OCI-LY1 (cell line): ENCODE data around the gene JAK1.

ENCODE experiments used
- H2AFZ ChIP-seq: fragments of 200-600 bp; sonication (generic), shearing (Covaris generic); 2 replicates; pipeline ENCODE4 v1.6.0; 2014; ENCODE audit warnings: antibody characterized with exemption, mild to moderate bottlenecking, low read length
- H3F3A ChIP-seq: fragments of 200-600 bp; sonication (generic), shearing (Covaris generic); 2 replicates; pipeline ENCODE4 v1.6.0; 2014; ENCODE audit warnings: mild to moderate bottlenecking, antibody characterized with exemption, low read length, moderate library complexity; ENCODE audit not compliant: insufficient read depth
- H3K27ac ChIP-seq: fragments of 200-600 bp; sonication (generic); 2 replicates; pipeline ENCODE4 v1.5.1; 2014; ENCODE audit warnings: low read length, mixed run types, mild to moderate bottlenecking, low read depth; ENCODE audit not compliant: poor library complexity, severe bottlenecking
- H3K27me3 ChIP-seq: fragments of 200-600 bp; sonication (generic); 2 replicates; pipeline ENCODE4 v1.6.0; 2014; ENCODE audit warnings: antibody characterized with exemption, mild to moderate bottlenecking, low read length, moderate library complexity; ENCODE audit not compliant: insufficient read depth
- H3K36me3 ChIP-seq: fragments of 200-600 bp; sonication (generic); 2 replicates; pipeline ENCODE4 v1.6.1; 2014; ENCODE audit warnings: mild to moderate bottlenecking, antibody characterized with exemption, low read length, moderate library complexity, mixed read lengths; ENCODE audit not compliant: insufficient read depth
- H3K4me1 ChIP-seq: fragments of 200-600 bp; sonication (generic); 2 replicates; pipeline ENCODE4 v1.5.1; 2014; ENCODE audit warnings: mild to moderate bottlenecking, low read length, moderate library complexity; ENCODE audit not compliant: insufficient read depth, severe bottlenecking
- H3K4me2 ChIP-seq: fragments of 200-600 bp; sonication (generic), shearing (Covaris generic); 2 replicates; pipeline ENCODE4 v1.6.1; 2014; ENCODE audit warnings: low read length
- H3K4me3 ChIP-seq: fragments of 200-600 bp; sonication (generic); 2 replicates; pipeline ENCODE4 v1.5.1; 2014; ENCODE audit warnings: low read length, low read depth, mild to moderate bottlenecking, mixed read lengths; ENCODE audit not compliant: poor library complexity, severe bottlenecking
- H3K79me2 ChIP-seq: fragments of 200-600 bp; shearing (Covaris generic); 2 replicates; pipeline ENCODE4 v1.6.1; 2016; ENCODE audit warnings: mixed run types, low read length, mixed read lengths; ENCODE audit not compliant: insufficient read depth
- H3K9ac ChIP-seq: fragments of 200-600 bp; sonication (generic), shearing (Covaris generic); 2 replicates; pipeline ENCODE4 v1.6.1; 2014; ENCODE audit warnings: mild to moderate bottlenecking, low read length, mixed read lengths
- H3K9me2 ChIP-seq: fragments of 200-600 bp; sonication (generic), shearing (Covaris generic); 2 replicates; pipeline ENCODE4 v1.6.1; 2014; ENCODE audit warnings: low read depth, mild to moderate bottlenecking, low read length, mixed read lengths
- H3K9me3 ChIP-seq: fragments of 200-600 bp; shearing (Covaris generic); 2 replicates; pipeline ENCODE4 v1.6.1; 2014; ENCODE audit warnings: low read length, mixed read lengths
- H4K20me1 ChIP-seq: fragments of 200-600 bp; sonication (generic), shearing (Covaris generic); 2 replicates; pipeline ENCODE4 v1.6.0; 2016; ENCODE audit warnings: mild to moderate bottlenecking, low read length; ENCODE audit not compliant: insufficient read depth
- CTCF ChIP-seq: fragments of 200-600 bp; sonication (generic), shearing (Covaris generic); IDR thresholded peaks from 2 replicates; pipeline ENCODE4 v1.5.1; 2017; ENCODE audit warnings: mild to moderate bottlenecking, antibody characterized with exemption, low read length, moderate library complexity, mixed read lengths
- EZH2 ChIP-seq: fragments of 200-600 bp; sonication (generic), shearing (Covaris generic); IDR thresholded peaks from 2 replicates; pipeline ENCODE4 v1.8.0; 2017; ENCODE audit warnings: borderline replicate concordance, mixed run types, mild to moderate bottlenecking, antibody characterized with exemption, low read length, moderate library complexity, mixed read lengths

JAK1 gene

GRCh38 chr1:64913361-64914015 lies 52.9 kb downstream of the JAK1 start:
- Histone ChIP-seq H3K36me3 (no peaks in the 10 kb centered on the region), H2AFZ (no peak overlapping the region), H3K4me3 (no peak overlapping the region), H3K4me2 (no peak overlapping the region), H4K20me1 (peaks cover 4% of the 10 kb centered on the region), H3K27me3 (no peaks in the 10 kb centered on the region), H3K9ac (no peak overlapping the region), H3K27ac (no peak overlapping the region), H3F3A (no peaks in the 10 kb centered on the region), H3K79me2 (no peaks in the 10 kb centered on the region), H3K9me3 (no peaks in the 10 kb centered on the region), H3K9me2 (no peaks in the 10 kb centered on the region), H3K4me1 (peaks cover 8% of the 10 kb centered on the region)
- TF ChIP-seq CTCF (no peak), EZH2 (no peak)

- Histone ChIP-seq H3K36me3 (no peaks in the 10 kb centered on the region), H2AFZ (no peak overlapping the region), H3K27ac (no peak overlapping the region), H3K9me3 (no peaks in the 10 kb centered on the region), H3K27me3 (no peaks in the 10 kb centered on the region), H3K79me2 (no peaks in the 10 kb centered on the region), H3K4me1 (peaks cover 4% of the 10 kb centered on the region), H4K20me1 (peaks cover 4% of the 10 kb centered on the region), H3K9ac (no peak overlapping the region), H3K4me2 (no peak overlapping the region), H3F3A (no peaks in the 10 kb centered on the region), H3K4me3 (no peak overlapping the region), H3K9me2 (no peaks in the 10 kb centered on the region)
- TF ChIP-seq EZH2 = no peak
- TF ChIP-seq CTCF = no peak
Observed at GRCh38 chr1:64912191-64912590, 54.2 kb downstream of the JAK1 start.

GRCh38 chr1:64911326-64911725 lies 55.0 kb downstream of the JAK1 start:
- no peak overlapping the region for H3K27ac ChIP-seq
- H3K27me3 ChIP-seq = no peaks in the 10 kb centered on the region
- no peak for TF ChIP-seq CTCF
- no peak for TF ChIP-seq EZH2
- H3K9ac ChIP-seq = no peak overlapping the region
- no peaks in the 10 kb centered on the region for H3K79me2 ChIP-seq
- no peaks in the 10 kb centered on the region for H3K4me1 ChIP-seq
- no peaks in the 10 kb centered on the region for H3K36me3 ChIP-seq
- H3K4me2 ChIP-seq = no peak overlapping the region
- H3K4me3 ChIP-seq = no peak overlapping the region
- H3F3A ChIP-seq = no peaks in the 10 kb centered on the region
- no peaks in the 10 kb centered on the region for H3K9me3 ChIP-seq
- peaks cover 4% of the 10 kb centered on the region for H4K20me1 ChIP-seq
- H3K9me2 ChIP-seq = no peaks in the 10 kb centered on the region
- no peak overlapping the region for H2AFZ ChIP-seq
